Heart left ventricle (tissue), 13 donors: ENCODE data around the gene RUNX1.

Experiments used
- POLR2A ChIP-seq, 2 donors: fragments of 450-650 bp; IDR thresholded peaks; one replicate each; pipeline ENCODE4 v1.6.1; 2017; ENCODE audit warnings: antibody characterized with exemption in 2 of 2, mild to moderate bottlenecking in 2 of 2, moderate library complexity in 2 of 2
- TF ChIP-seq, protein P1 (sequence below), 12 donors: fragments of 200-600 bp; sonication (generic) in 4 of 12; IDR thresholded peaks; one replicate each; pipeline versions ENCODE4 v1.5.0 to v1.8.0; 2018 to 2022; ENCODE audit warnings: antibody characterized with exemption in 12 of 12, mild to moderate bottlenecking in 5 of 12
- donor health status: ischemic (EF 13 %, LVEDD 7.1; RV severe dilation, severe dysfunction).
- donor health status: DM: no; HTN: yes; CAD: no.
- donor health status: DM: no; HTN: no; CAD: no.
- donor health status: ischemic (EF 25% LVEDD 6.9; RV normal size, moderate dysfunction).
- donor health status: ischemic (EF 25% LVEDD 5.7; RV mildly dilated, moderate dysfunction).
- donor health status: ischemic (EF 35%, LVEDD 5.7; RV mildly dilated, moderate dysfunction).
- donor health status: nonischemic (EF 11% LVEDD 7.7; RV severe dilation, severe dysfunction).
- donor health status: DM: yes; HTN: yes; CAD: no.
- donor health status: PGD.
- donor health status: ischemic (EF 29% LVEDD 5.4; RV normal size, mild dysfunction).
- donor health status: nonischemic (EF 23%, LVEDD 6.1; RV moderate dilation, normal function).

DNA sequence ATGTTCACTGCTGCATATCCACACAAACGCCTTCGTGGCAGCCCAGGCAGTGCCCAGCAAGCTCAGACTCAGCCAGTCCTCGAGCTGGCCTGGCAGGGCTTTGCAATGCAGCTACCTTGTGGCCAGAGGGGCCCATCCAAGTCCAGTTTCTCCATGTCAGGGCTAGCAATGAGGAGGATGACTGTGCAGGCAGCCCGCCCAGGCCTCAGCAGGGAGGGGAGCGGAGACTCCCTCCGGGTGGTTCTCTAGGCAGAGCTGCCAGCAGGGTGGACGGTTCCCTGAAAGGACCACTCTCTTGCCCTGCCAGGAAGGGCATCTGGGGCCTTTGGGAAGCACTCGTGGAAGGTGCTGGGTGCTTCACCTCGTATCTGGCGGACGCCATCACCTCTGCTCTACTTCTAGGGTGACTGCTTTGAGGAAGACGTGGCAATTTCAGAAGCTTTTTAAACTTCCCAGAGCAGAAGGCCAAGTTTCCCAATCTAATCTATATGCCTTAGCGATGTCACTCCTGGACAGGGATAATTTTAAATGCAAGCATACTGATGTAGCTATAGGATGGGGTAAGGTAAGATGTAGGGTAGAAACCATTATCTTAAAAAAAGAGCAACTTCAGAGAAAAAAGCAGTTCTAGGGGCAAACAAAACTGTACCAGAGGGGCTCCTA, 56.2 kb downstream of the RUNX1 start:
- TF ChIP-seq, protein P1, sequence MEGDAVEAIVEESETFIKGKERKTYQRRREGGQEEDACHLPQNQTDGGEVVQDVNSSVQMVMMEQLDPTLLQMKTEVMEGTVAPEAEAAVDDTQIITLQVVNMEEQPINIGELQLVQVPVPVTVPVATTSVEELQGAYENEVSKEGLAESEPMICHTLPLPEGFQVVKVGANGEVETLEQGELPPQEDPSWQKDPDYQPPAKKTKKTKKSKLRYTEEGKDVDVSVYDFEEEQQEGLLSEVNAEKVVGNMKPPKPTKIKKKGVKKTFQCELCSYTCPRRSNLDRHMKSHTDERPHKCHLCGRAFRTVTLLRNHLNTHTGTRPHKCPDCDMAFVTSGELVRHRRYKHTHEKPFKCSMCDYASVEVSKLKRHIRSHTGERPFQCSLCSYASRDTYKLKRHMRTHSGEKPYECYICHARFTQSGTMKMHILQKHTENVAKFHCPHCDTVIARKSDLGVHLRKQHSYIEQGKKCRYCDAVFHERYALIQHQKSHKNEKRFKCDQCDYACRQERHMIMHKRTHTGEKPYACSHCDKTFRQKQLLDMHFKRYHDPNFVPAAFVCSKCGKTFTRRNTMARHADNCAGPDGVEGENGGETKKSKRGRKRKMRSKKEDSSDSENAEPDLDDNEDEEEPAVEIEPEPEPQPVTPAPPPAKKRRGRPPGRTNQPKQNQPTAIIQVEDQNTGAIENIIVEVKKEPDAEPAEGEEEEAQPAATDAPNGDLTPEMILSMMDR (IDR thresholded peaks at IDR 0.05): no peak
- TF ChIP-seq POLR2A (IDR thresholded peaks at IDR 0.05): no peak
